Anterior cingulate cortex (tissue), 58 donors: ENCODE data around the gene GPAM.
"Not testable (repeated sequence)": the region's sequence is repeated elsewhere in the genome, so short reads cannot be mapped to it uniquely, and the experiment has no call there.

Experiments used
- DNase-seq, 58 donors: peaks; one replicate each; lab custom pipeline; 2025; lab: John Stamatoyannopoulos, UW

GPAM gene

DNA sequence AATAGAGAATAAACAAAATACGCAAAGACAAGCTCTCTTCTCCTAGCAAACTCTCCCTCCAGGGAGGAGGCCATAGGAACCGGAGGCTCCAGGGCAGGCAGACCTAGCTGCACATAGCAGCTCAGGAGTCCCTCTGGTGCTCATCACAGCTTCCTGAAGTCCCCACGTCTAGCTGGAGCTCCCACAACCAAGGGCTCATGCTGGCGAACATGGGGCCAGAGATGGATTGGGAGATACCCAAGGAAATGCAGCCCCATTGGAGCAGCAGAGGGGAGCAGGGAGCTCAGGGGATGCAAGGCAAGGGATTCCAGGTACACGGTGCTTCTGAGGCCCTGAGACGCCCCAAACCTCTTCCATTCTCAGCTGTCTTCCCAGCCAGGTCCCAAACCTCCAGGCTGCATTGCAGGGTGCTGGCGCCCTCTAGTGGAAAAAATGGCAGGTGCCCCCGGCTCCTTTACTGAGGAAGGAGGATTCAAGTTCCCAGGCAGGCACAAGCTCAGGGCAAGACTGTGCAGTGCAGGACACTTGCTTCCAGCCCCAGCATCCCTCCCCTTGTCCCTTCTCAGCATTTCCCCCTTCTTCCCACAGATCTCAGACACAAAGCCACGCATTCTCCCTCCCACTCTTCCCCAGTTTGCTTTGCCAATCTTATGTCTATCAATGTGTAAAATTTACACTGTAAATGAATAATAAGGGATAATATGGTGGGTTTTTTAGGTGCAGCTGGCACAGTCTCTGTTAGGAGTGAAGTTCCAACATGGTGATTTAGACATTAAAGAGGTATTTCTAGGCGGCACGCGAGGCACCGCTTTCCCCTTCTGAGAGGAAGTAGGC, 46.2 kb downstream of the GPAM start:
- DNase-seq: peak in 56 of 58 donors; percentile 11 to 88 (median 53)

- DNase-seq: peak in 4 of 58 donors; percentile 1 to 52 (median 13)
These were observed 46.9 kb downstream of the GPAM start for GRCh38 chr10:112136486-112137153.

DNA sequence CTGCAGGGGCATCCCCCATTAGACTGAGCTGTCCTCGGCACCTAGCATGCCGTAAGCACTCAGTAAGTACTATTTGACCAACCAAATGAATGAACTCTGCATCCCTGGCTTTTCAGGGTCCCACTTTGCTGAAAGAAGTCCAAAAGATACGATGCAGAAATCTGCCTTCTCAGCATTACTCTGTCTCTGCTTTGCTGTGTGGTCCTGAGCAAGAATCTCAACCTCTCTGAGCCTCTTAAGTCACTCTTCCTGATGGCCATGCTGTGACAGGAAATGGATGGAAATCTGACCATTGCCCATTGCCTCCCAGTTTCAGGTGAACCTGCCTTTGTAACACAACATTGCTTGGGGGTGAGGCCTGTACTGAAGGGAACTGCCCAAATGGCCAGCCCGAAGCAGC, 48.0 kb downstream of the GPAM start:
- DNase-seq: no peak

- no peak for DNase-seq
These were observed 51.1 kb downstream of the GPAM start for GRCh38 chr10:112132435-112132834.

DNA sequence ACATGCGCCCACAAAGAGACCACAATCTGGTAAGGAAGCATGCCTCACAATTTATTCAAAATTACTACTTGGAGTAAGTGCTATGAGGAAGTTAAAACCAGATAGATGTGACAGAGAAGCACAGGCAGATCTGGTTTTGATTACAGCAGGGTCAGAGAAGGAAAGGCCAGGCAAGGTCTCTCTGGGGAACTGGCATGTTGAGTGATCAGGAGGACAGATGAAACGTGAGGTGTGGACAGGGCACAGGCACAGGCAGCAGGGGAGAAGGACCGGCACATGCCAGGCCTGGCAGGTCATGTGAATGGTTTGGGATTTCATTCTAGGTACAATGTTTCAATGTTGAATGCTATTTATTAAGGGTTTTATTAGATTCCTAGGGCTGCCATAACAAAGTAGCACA, 51.6 kb downstream of the GPAM start:
- DNase-seq: no peak

DNA sequence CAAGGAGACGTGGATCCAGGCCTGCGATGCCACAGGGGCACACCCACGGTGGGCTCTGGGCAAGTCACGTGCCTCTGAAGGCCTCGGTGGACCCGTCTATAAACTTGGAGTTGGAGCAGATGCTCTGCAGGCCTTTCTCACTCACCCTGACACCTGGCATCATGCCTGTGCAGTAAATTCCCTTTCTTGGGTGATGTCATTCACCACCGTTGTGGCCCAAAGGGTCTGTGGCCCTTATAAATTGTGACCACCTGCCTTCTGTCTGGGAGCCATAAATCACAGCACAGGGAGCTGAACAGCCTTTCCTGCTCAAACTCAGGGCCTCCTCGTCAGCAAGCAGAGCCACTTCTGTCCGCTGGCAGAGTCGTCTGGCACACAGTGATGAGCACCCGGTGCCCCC, 52.2 kb downstream of the GPAM start:
- DNase-seq: no peak

DNA sequence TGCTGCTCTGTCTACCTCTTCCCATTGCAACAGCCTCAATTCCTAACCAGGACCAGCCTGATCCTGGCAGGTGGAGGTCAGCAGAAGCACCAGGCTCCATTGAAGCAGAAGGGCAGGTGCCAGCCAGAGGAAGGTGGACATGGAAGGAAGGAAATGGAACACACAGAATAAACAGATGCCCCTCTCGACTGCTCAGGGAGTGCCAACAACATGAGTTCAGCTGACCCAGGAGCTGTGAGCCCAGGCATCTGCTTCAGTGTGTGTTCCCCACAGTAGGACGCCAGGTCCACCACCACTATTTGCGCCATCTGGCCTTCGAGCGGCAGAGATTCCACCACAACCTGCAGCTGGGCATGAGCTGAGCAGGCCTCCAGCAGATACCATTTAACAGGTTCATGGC, 56.7 kb downstream of the GPAM start:
- no peak for DNase-seq

GRCh38 chr10:112126172-112126571, 57.4 kb downstream of the GPAM start:
- no peak for DNase-seq

DNA sequence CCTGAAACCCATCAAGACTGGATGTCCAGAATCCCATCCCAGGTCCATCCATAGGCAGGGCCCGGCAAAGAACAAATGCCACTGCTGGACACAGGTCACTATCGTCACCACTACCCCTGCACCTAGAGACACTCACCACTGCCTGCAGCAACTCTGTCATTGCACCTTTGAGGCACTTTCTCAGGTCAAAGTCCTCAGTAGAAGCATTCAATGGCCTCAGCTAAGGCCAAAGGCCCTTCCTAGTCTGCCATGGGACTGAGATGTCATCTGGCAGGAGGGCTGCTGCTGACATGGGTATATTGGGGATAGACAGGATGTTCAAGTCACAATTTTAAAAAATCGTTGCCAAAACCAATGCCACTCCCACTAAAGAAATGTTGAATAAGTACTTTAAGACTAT, 58.7 kb downstream of the GPAM start:
- DNase-seq: no peak

DNA sequence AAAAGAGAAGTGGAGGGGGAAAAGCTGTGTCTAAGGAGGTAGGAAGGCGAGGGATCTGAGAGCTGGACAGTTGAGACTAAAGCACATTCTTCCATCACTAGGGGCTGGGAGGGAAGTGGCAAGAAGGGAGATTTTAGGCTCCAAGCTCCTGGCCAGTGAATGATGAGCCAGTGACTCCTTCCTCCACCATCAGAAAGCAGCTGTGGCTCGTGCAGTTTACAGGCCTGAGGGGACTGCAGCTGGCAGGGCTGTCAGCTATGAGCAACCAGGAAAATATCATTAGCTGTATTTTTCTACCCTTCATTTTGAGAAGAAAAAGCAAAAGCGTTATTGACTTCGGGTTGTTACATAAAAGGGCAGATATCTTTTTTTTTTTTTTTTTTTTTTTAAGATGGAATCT, 60.7 kb downstream of the GPAM start:
- DNase-seq: no peak

DNA sequence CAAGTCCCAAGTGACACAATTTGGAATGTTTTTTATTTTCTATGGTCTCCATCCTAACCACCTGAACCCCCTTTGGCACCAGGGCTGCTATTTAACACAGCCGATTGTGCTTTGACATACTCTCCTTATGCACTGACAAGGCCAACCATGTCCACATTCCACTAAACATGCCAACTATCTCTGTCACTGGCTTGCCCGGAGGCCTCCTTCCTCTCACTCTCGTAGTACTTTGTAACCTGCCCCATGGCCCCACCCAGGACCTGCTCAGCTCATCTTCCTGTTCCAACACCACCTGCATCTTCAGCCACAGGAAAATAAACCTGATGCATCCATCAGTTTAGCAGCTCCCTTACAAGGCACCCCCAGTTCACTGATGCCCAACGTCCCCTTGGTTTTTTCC, 63.1 kb downstream of the GPAM start:
- no peak for DNase-seq

DNA sequence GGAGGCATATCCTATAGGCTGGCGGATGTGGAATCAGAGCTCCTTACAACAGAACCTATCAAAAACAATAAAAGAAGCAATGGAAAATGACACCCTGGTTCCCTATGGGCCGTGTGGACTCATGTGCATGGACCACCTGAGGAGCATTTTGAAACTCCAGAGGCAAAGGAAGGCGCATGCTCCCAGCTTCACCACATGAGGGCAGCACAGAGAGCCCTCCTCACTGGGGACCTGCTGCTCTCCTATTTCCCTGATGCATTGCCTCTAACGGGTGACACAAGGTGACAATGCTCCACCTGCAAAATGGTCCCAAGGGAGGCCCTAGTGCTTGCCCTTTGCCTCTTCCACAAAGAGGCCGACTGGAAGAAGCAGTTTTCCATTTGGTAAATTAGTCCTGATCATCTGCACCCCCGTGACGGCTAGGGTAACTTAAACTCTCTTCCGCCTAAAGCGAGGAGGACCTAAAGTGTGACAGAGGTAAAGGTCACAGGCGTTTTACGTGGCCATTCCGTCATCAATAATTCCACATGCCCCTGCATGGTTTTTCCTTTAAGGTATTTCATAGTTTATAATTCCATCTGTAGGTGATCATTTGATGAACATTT, 67.7 kb downstream of the GPAM start:
- peak in 10 of 58 donors; percentile 1 to 24 (median 3) for DNase-seq

DNA sequence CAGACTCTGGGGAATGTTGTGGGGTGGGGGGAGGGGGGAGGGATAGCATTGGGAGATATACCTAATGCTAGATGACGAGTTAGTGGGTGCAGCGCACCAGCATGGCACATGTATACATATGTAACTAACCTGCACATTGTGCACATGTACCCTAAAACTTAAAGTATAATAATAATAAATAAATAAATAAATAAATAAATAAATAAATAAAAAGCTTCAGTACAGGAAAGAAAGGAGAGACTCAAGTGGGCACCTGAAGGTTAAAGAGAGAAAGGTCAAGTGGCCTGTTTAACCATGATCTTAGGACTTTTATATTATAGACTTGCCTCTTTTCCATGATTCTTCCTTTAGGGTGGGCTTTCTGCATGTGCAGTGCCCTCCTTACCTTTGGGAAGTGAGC, 73.8 kb downstream of the GPAM start:
- DNase-seq: not testable (repeated sequence)
